Bronchial epithelial cell (primary cell): ENCODE data around the gene ETF1. TPM values are rescaled to one million over a fixed set of nuclear protein-coding genes. Genes with fewer than 3 reads are reported as not detected.

Experiments used
- DNase-seq: peaks from one replicate; pipeline ENCODE4 v3.0.0-alpha.2; 2010; ENCODE audit warnings: low read depth
- FAIRE-seq: peaks from 2 replicates; lab custom pipeline; 2011; peaks lifted over from hg19 to GRCh38; lab: Jason Lieb, UNC
- H3K27me3 ChIP-seq: 2 replicates; pipeline ENCODE4 v1.5.1; 2011; ENCODE audit warnings: low read length; ENCODE audit not compliant: control insufficient read depth, insufficient read depth
- H3K36me3 ChIP-seq: 2 replicates; pipeline ENCODE4 v1.5.1; 2011; ENCODE audit warnings: low read length; ENCODE audit not compliant: control insufficient read depth, insufficient read depth
- H3K4me3 ChIP-seq: 2 replicates; pipeline ENCODE4 v1.5.1; 2011; ENCODE audit warnings: mild to moderate bottlenecking, low read depth, low read length, control low read depth
- CTCF ChIP-seq: IDR thresholded peaks from 2 replicates; pipeline ENCODE4 v1.5.1; 2011; ENCODE audit warnings: mild to moderate bottlenecking, moderate library complexity, low read length, control low read depth, inconsistent platforms; ENCODE audit not compliant: insufficient read depth, severe bottlenecking
- total RNA-seq: library from RNA; depleted of rRNA; stranded (reverse); fragments of >200 nt; gene quantifications from 2 replicates; pipeline ENCODE4 v1.2.1, GENCODE V29; 2014

The ETF1 gene
- total RNA-seq, 1 donor from 2014 or later = 183 TPM

- DNase-seq = no peak
- peaks cover 34% of the 10 kb centered on the region for H3K36me3 ChIP-seq
- FAIRE-seq = no peak
- H3K4me3 ChIP-seq = no peak overlapping the region
- no peaks in the 10 kb centered on the region for H3K27me3 ChIP-seq
- TF ChIP-seq CTCF = no peak
Observed at GRCh38 chr5:138560971-138561370, 17.9 kb upstream of the ETF1 start.

- Histone ChIP-seq H3K36me3 (peaks cover 29% of the 10 kb centered on the region), H3K4me3 (no peak overlapping the region), H3K27me3 (no peaks in the 10 kb centered on the region)
- no peak for TF ChIP-seq CTCF
- DNase-seq = peak; percentile 38
- no peak for FAIRE-seq
Observed at GRCh38 chr5:138559937-138560336, 16.9 kb upstream of the ETF1 start.

GRCh38 chr5:138557677-138558076 lies 14.6 kb upstream of the ETF1 start:
- Histone ChIP-seq H3K4me3 (no peak overlapping the region), H3K36me3 (peaks cover 21% of the 10 kb centered on the region), H3K27me3 (no peaks in the 10 kb centered on the region)
- no peak for TF ChIP-seq CTCF
- DNase-seq = no peak
- FAIRE-seq = no peak

GRCh38 chr5:138554143-138554542 lies 11.1 kb upstream of the ETF1 start:
- FAIRE-seq (no peak), DNase-seq (no peak)
- Histone ChIP-seq H3K4me3 (no peak overlapping the region), H3K27me3 (no peaks in the 10 kb centered on the region), H3K36me3 (peaks cover 14% of the 10 kb centered on the region)
- no peak for TF ChIP-seq CTCF

- Histone ChIP-seq H3K36me3 (peaks cover 9% of the 10 kb centered on the region), H3K27me3 (no peaks in the 10 kb centered on the region), H3K4me3 (no peak overlapping the region)
- no peak for FAIRE-seq
- TF ChIP-seq CTCF = no peak
- no peak for DNase-seq
Observed at GRCh38 chr5:138553437-138554095, 10.5 kb upstream of the ETF1 start.

GRCh38 chr5:138552657-138553056 lies 9.6 kb upstream of the ETF1 start:
- FAIRE-seq (no peak), DNase-seq (no peak)
- no peak for TF ChIP-seq CTCF
- H3K27me3 ChIP-seq = no peaks in the 10 kb centered on the region
- H3K4me3 ChIP-seq = no peak overlapping the region
- H3K36me3 ChIP-seq = peaks cover 9% of the 10 kb centered on the region
